ENCODE measurements around the gene L3MBTL4. TPM values are rescaled to one million over a fixed set of nuclear protein-coding genes. Genes with fewer than 3 reads are reported as not detected.
A peak's percentile ranks its signal among the peaks of the same experiment; 100 is the strongest.

Gene L3MBTL4
- total RNA-seq, 1 experiment from 2014 or later: 1.4 TPM

GRCh38 chr18:6444466-6445228 is 29.9 kb upstream of the L3MBTL4 start:
- TF ChIP-seq ZMAT4 (CRISPR knock-in tag; IDR thresholded peaks at IDR 0.05): no peak
- TF ChIP-seq ZNF416 (CRISPR knock-in tag; IDR thresholded peaks at IDR 0.05): no peak
- TF ChIP-seq CBFB (CRISPR knock-in tag; IDR thresholded peaks at IDR 0.05; ENCODE audit: low read depth): no peak
- TF ChIP-seq MYBL2 (CRISPR knock-in tag; IDR thresholded peaks at IDR 0.05): no peak
- no peak for TF ChIP-seq ZNF532 (CRISPR knock-in tag; IDR thresholded peaks at IDR 0.05; ENCODE audit: borderline replicate concordance)
- no peak for TF ChIP-seq NFE2L1 (CRISPR knock-in tag; IDR thresholded peaks at IDR 0.05)
- no peak for TF ChIP-seq NR2C2 (CRISPR knock-in tag; IDR thresholded peaks at IDR 0.05)
- TF ChIP-seq RORB (CRISPR knock-in tag; IDR thresholded peaks at IDR 0.05): no peak
- no peak for TF ChIP-seq SMAD4 (CRISPR knock-in tag; IDR thresholded peaks at IDR 0.05)
- H3K9me3 Mint-ChIP-seq: no peaks in the 10 kb centered on the region
- no peaks in the 10 kb centered on the region for H3K36me3 Mint-ChIP-seq
- H3K27ac Mint-ChIP-seq: no peak overlapping the region
- H3K4me1 Mint-ChIP-seq: peaks cover 29% of the 10 kb centered on the region
- CTCF ChIA-PET: interaction anchor here (1.0 to 1.2 kb wide), 3 partner anchors 30 to 226 kb away, joined by 3 read pairs; partner anchors contain the start of gene L3MBTL4
- no peak overlapping the region for H3K4me3 Mint-ChIP-seq
- POLR2A ChIA-PET: no interaction called here
- H3K27me3 Mint-ChIP-seq (ENCODE audit: low read depth): no peaks in the 10 kb centered on the region; the same call in 1 of the 2 replicates
- ATAC-seq: peak; percentile 68
- DNase-seq (ENCODE audit: low spot score): no peak

- POLR2A ChIA-PET: no interaction called here
- no peaks in the 10 kb centered on the region for H3K36me3 Mint-ChIP-seq
- H3K4me1 Mint-ChIP-seq: peaks cover 22% of the 10 kb centered on the region
- H3K27me3 Mint-ChIP-seq (ENCODE audit: low read depth): no peaks in the 10 kb centered on the region; the same call in 1 of the 2 replicates
- no peak for ATAC-seq
- TF ChIP-seq ZNF416 (CRISPR knock-in tag; IDR thresholded peaks at IDR 0.05): no peak
- no peak for TF ChIP-seq OVOL2 (CRISPR knock-in tag; IDR thresholded peaks at IDR 0.05; ENCODE audit: borderline replicate concordance)
- TF ChIP-seq E2F1 (CRISPR knock-in tag; IDR thresholded peaks at IDR 0.05): no peak
- TF ChIP-seq JUN (CRISPR knock-in tag; IDR thresholded peaks at IDR 0.05): no peak
- no peak for TF ChIP-seq ARID4B (CRISPR knock-in tag; IDR thresholded peaks at IDR 0.05; ENCODE audit: borderline replicate concordance)
- TF ChIP-seq NFATC4 (CRISPR knock-in tag; IDR thresholded peaks at IDR 0.05): no peak
- TF ChIP-seq NR1H2 (CRISPR knock-in tag; IDR thresholded peaks at IDR 0.05): no peak
- no peak for TF ChIP-seq CREB1 (CRISPR knock-in tag; IDR thresholded peaks at IDR 0.05)
- TF ChIP-seq GABPB1 (CRISPR knock-in tag; IDR thresholded peaks at IDR 0.05): no peak
- TF ChIP-seq ZNF263 (CRISPR knock-in tag; IDR thresholded peaks at IDR 0.05; ENCODE audit: low read depth): no peak
- TF ChIP-seq USF1 (CRISPR knock-in tag; IDR thresholded peaks at IDR 0.05): no peak
- no peak for TF ChIP-seq KAT7 (CRISPR knock-in tag; IDR thresholded peaks at IDR 0.05; ENCODE audit: borderline replicate concordance)
- CTCF ChIA-PET: interaction anchor here (1.5 kb wide), 1 partner anchor 81 kb away, joined by 4 read pairs; no protein-coding TSS in a partner anchor
- no peak overlapping the region for H3K27ac Mint-ChIP-seq
- H3K4me3 Mint-ChIP-seq: no peak overlapping the region
- DNase-seq (ENCODE audit: low spot score): no peak
- H3K9me3 Mint-ChIP-seq: no peaks in the 10 kb centered on the region
Measured at GRCh38 chr18:6441200-6441599, 26.5 kb upstream of the L3MBTL4 start.

Data from WTC11 (cell line).